ENCODE results near the gene ACAN. TPM values are rescaled to one million over a fixed set of nuclear protein-coding genes. Genes with fewer than 3 reads are reported as not detected.

The ACAN gene
- polyA plus RNA-seq, 4 donors = 0.09 to 0.27 TPM; not detected in 2

DNA sequence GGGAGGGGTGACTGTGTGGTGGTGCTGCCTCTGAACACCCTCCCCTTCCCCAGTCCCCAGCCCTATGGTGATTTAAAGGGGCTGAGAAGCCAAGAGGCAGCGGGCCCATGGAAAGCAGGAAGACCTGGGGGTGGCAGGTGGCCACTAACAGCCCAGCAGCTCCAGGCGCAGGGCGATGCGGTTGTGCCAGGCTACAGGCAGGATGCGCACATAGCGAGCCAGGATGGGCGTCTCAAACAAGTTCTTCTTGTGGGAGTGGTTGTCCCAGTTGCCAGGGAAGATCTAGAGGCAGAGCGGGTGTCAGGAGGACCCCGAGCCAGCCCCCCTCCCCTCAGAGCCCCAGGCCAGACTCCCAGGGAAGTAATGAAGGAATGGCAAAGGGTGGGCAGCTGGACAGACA, 96.0 kb downstream of the ACAN start:
- Histone ChIP-seq H3K36me3 (ENCODE audit: control insufficient read depth in 3 of 3, insufficient read depth in 2 of 3, low read depth in 1 of 3, low read length in 3 of 3) (peaks cover 0 to 19% (median 0%) of the 10 kb centered on the region in 3 donors), H3K27ac (ENCODE audit: low read depth in 1 of 3, low read length in 2 of 3) (no peak overlapping the region), H3K27me3 (ENCODE audit: control insufficient read depth in 3 of 3, insufficient read depth in 3 of 3, low read length in 3 of 3) (peaks cover 0 to 15% (median 0%) of the 10 kb centered on the region in 3 donors), H3K4me1 (ENCODE audit: control insufficient read depth in 3 of 3, insufficient read depth in 2 of 3, low read depth in 1 of 3, low read length in 2 of 3) (no peaks in the 10 kb centered on the region), H3K4me3 (ENCODE audit: low read depth in 1 of 3, low read length in 3 of 3) (no peak overlapping the region), H3K9me3 (ENCODE audit: control insufficient read depth in 2 of 2, insufficient read depth in 1 of 2, low read depth in 1 of 2, low read length in 1 of 2) (no peaks in the 10 kb centered on the region)
- no peak for DNase-seq
- no peak for FAIRE-seq
- 77 to 87% (median 81%) methylated on average over 9 of the region's 9 CpGs for WGBS, 3 donors

DNA sequence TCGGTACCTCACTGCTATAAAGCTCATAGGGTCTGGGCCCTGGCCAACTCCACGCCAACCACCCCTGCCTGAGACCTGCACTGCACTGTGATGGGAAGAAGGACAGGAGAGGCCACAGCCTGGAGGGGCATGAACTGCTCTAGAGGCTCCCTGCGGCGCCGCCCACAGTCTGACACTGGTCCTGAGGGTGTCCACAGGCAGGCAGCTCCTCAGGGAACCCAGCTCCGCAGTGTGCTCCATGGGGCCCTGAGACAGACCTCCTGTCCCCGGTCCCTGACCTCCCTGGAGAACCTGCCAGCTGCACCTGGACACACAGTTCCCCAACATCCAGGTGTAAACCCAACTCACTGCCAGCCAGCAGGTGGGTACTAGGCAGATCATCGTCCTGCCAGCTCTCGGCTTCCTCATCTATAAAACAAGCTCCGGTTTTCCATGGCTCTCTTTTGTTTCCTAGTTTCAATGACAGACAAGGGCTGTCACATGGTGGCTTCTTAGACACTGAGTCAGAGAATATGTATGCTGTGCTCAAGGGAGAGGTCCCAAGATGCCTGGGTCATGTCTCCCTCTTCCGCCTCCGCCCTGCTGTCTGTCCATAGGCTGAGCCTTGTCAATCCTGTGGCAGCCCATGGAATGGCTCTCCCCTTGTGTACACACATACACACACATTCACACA, 97.2 kb downstream of the ACAN start:
- Histone ChIP-seq H3K4me1 (ENCODE audit: control insufficient read depth in 3 of 3, insufficient read depth in 2 of 3, low read depth in 1 of 3, low read length in 2 of 3) (peaks cover 0 to 6% (median 0%) of the 10 kb centered on the region in 3 donors), H3K27ac (ENCODE audit: low read depth in 1 of 3, low read length in 2 of 3) (no peak overlapping the region), H3K36me3 (ENCODE audit: control insufficient read depth in 3 of 3, insufficient read depth in 2 of 3, low read depth in 1 of 3, low read length in 3 of 3) (peaks cover 0 to 22% (median 0%) of the 10 kb centered on the region in 3 donors), H3K27me3 (ENCODE audit: control insufficient read depth in 3 of 3, insufficient read depth in 3 of 3, low read length in 3 of 3) (peaks cover 0 to 4% (median 0%) of the 10 kb centered on the region in 3 donors), H3K4me3 (ENCODE audit: low read depth in 1 of 3, low read length in 3 of 3) (no peak overlapping the region), H3K9me3 (ENCODE audit: control insufficient read depth in 2 of 2, insufficient read depth in 1 of 2, low read depth in 1 of 2, low read length in 1 of 2) (no peaks in the 10 kb centered on the region)
- no peak for DNase-seq
- no peak for FAIRE-seq
- 73 to 91% (median 86%) methylated on average over 12 of the region's 12 CpGs for WGBS, 3 donors

DNA sequence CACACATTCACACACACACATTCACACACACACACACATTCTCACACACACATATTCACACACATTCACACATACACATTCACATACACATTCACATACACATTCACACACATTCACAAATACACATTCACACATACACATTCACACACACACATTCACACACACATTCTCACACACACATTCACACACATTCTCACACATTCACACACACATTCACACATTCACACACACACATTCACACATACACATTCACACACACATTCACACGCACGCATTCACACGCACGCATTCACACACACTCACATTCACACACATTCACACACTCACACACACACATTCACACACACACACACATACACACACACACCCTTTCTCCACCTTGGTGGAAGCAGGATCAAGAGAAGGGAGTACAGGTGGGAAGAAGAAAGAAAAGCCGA, 97.8 kb downstream of the ACAN start:
- Histone ChIP-seq H3K9me3 (ENCODE audit: control insufficient read depth in 2 of 2, insufficient read depth in 1 of 2, low read depth in 1 of 2, low read length in 1 of 2) (no peaks in the 10 kb centered on the region), H3K4me3 (ENCODE audit: low read depth in 1 of 3, low read length in 3 of 3) (no peak overlapping the region), H3K27ac (ENCODE audit: low read depth in 1 of 3, low read length in 2 of 3) (no peak overlapping the region), H3K36me3 (ENCODE audit: control insufficient read depth in 3 of 3, insufficient read depth in 2 of 3, low read depth in 1 of 3, low read length in 3 of 3) (peaks cover 0 to 27% (median 0%) of the 10 kb centered on the region in 3 donors), H3K4me1 (ENCODE audit: control insufficient read depth in 3 of 3, insufficient read depth in 2 of 3, low read depth in 1 of 3, low read length in 2 of 3) (peaks cover 0 to 6% (median 0%) of the 10 kb centered on the region in 3 donors), H3K27me3 (ENCODE audit: control insufficient read depth in 3 of 3, insufficient read depth in 3 of 3, low read length in 3 of 3) (no peaks in the 10 kb centered on the region)
- DNase-seq (no peak), FAIRE-seq (no peak)
- 77 to 90% (median 89%) methylated on average over 5 of the region's 5 CpGs for WGBS, 3 donors

DNA sequence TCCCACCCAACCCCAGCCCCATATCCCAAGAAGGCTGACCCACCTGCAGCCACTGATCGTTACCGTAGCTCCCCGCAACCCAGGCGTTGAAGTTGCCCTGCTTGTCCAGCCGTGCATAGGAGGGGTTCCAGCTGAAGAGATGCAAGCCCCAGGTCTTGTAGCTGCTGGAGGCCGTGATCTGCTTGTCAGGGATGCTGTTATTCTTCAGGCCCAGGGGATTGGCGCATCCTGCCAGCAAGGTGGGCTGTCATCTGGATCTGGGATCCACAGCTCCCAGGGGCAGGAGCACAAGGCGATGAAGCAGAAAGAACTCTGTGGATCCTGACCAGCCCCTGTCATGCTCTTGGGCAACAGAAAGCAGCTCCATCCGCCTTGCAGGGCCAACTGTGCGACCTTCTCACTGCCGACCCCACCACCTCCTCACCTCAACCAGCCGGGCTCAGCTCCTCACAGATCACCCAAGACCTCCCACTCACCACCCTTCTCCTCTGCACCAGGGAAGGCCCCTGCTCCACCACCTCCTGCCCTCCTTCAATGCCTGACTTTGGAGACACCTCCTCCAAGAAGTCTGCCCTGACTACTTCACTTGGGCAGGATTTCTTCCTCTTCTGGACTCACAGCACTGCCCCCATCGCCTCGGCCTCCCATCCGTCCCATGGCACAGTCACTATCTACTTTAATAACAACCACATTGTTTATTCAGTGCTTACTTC, 98.4 kb downstream of the ACAN start:
- H3K27me3 ChIP-seq (ENCODE audit: control insufficient read depth in 3 of 3, insufficient read depth in 3 of 3, low read length in 3 of 3) = no peaks in the 10 kb centered on the region
- no peak for FAIRE-seq
- peaks cover 0 to 6% (median 0%) of the 10 kb centered on the region in 3 donors for H3K4me1 ChIP-seq (ENCODE audit: control insufficient read depth in 3 of 3, insufficient read depth in 2 of 3, low read depth in 1 of 3, low read length in 2 of 3)
- peaks cover 0 to 31% (median 0%) of the 10 kb centered on the region in 3 donors for H3K36me3 ChIP-seq (ENCODE audit: control insufficient read depth in 3 of 3, insufficient read depth in 2 of 3, low read depth in 1 of 3, low read length in 3 of 3)
- no peak overlapping the region for H3K4me3 ChIP-seq (ENCODE audit: low read depth in 1 of 3, low read length in 3 of 3)
- no peak for DNase-seq
- no peaks in the 10 kb centered on the region for H3K9me3 ChIP-seq (ENCODE audit: control insufficient read depth in 2 of 2, insufficient read depth in 1 of 2, low read depth in 1 of 2, low read length in 1 of 2)
- no peak overlapping the region for H3K27ac ChIP-seq (ENCODE audit: low read depth in 1 of 3, low read length in 2 of 3)
- 89 to 91% (median 91%) methylated on average over 15 of the region's 15 CpGs for WGBS, 3 donors

DNA sequence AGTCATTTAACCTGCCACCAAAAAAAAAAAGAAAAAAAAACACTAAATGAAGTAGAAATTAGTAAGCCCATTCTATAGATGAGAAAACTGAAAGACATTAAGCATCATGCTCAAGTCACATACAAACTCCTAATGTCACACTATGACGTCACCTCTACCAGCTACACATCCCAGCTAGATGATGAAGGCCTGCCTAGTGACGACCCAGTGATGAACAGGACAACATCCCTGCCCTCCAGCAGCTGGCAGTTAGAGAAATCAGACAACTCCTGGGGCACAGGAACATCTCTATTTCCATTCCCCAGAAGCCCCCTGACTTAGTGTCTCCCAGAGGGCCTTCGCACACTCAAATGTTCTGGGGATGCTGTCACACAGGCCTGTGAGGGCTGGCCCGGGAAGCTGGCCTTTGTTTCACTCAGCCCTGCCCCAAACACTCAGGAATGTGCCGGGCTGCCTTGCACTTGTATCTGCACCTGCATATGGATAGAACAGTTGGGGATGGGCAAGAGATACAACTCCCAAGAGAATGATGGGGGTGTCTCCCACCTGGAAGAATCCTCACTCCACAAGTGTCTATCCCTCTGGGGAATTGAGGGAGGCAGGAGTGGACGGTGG, 99.1 kb downstream of the ACAN start:
- H3K36me3 ChIP-seq (ENCODE audit: control insufficient read depth in 3 of 3, insufficient read depth in 2 of 3, low read depth in 1 of 3, low read length in 3 of 3) = peaks cover 0 to 37% (median 0%) of the 10 kb centered on the region in 3 donors
- FAIRE-seq (no peak), DNase-seq (no peak)
- H3K27ac ChIP-seq (ENCODE audit: low read depth in 1 of 3, low read length in 2 of 3) = no peak overlapping the region
- peaks cover 0 to 6% (median 0%) of the 10 kb centered on the region in 3 donors for H3K4me1 ChIP-seq (ENCODE audit: control insufficient read depth in 3 of 3, insufficient read depth in 2 of 3, low read depth in 1 of 3, low read length in 2 of 3)
- H3K4me3 ChIP-seq (ENCODE audit: low read depth in 1 of 3, low read length in 3 of 3) = no peak overlapping the region
- H3K9me3 ChIP-seq (ENCODE audit: control insufficient read depth in 2 of 2, insufficient read depth in 1 of 2, low read depth in 1 of 2, low read length in 1 of 2) = no peaks in the 10 kb centered on the region
- no peaks in the 10 kb centered on the region for H3K27me3 ChIP-seq (ENCODE audit: control insufficient read depth in 3 of 3, insufficient read depth in 3 of 3, low read length in 3 of 3)
- WGBS, 3 donors = 75 to 91% (median 77%) methylated on average over 6 of the region's 6 CpGs

DNA sequence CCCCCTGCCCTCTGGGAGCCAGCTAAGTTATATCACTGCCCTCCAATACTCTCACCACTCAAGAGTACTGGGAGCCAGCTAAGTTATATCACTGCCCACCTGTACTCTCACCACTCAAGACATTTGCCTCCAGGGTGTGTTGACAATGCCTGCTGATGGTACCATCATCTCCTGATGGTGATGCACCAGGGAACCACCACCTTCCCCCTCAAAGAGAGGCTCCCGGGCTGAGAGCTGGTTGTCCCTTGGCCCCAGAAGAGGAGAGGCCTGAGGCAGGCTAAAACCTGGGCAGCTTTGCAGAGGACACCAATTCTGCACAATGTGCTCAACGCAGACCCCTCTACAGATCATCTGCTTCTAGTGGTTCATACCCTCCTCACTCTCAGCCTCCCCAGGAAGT, 99.6 kb downstream of the ACAN start:
- Histone ChIP-seq H3K27ac (ENCODE audit: low read depth in 1 of 3, low read length in 2 of 3) (no peak overlapping the region), H3K36me3 (ENCODE audit: control insufficient read depth in 3 of 3, insufficient read depth in 2 of 3, low read depth in 1 of 3, low read length in 3 of 3) (peaks cover 0 to 39% (median 0%) of the 10 kb centered on the region in 3 donors), H3K4me3 (ENCODE audit: low read depth in 1 of 3, low read length in 3 of 3) (no peak overlapping the region), H3K9me3 (ENCODE audit: control insufficient read depth in 2 of 2, insufficient read depth in 1 of 2, low read depth in 1 of 2, low read length in 1 of 2) (no peaks in the 10 kb centered on the region), H3K4me1 (ENCODE audit: control insufficient read depth in 3 of 3, insufficient read depth in 2 of 3, low read depth in 1 of 3, low read length in 2 of 3) (peaks cover 0 to 6% (median 0%) of the 10 kb centered on the region in 3 donors), H3K27me3 (ENCODE audit: control insufficient read depth in 3 of 3, insufficient read depth in 3 of 3, low read length in 3 of 3) (no peaks in the 10 kb centered on the region)
- no peak for FAIRE-seq
- DNase-seq = no peak
- 72 to 89% (median 80%) methylated on average over 2 of the region's 2 CpGs for WGBS, 3 donors

DNA sequence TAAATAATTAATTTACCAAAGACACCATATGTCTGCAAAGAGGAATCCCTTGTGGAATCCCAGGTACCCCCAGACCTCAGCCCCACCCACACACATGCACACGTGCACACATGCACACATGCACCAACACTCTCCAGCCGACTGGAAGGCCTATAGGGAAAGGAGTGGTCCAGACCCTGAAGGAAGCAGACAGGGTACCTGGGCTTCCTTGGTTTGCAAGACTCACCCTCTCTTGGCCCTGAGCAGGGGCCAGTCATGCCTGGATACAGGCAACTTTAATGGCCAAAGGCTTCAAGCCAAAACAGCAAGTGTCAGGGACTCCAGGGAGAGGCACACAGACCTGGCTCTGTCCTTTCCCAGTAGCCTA, 101.0 kb downstream of the ACAN start:
- 20 to 61% (median 57%) methylated on average over 2 of the region's 2 CpGs for WGBS, 3 donors
- Histone ChIP-seq H3K9me3 (ENCODE audit: control insufficient read depth in 2 of 2, insufficient read depth in 1 of 2, low read depth in 1 of 2, low read length in 1 of 2) (no peaks in the 10 kb centered on the region), H3K27me3 (ENCODE audit: control insufficient read depth in 3 of 3, insufficient read depth in 3 of 3, low read length in 3 of 3) (no peaks in the 10 kb centered on the region), H3K4me3 (ENCODE audit: low read depth in 1 of 3, low read length in 3 of 3) (no peak overlapping the region), H3K36me3 (ENCODE audit: control insufficient read depth in 3 of 3, insufficient read depth in 2 of 3, low read depth in 1 of 3, low read length in 3 of 3) (peaks cover 0 to 47% (median 0%) of the 10 kb centered on the region in 3 donors), H3K27ac (ENCODE audit: low read depth in 1 of 3, low read length in 2 of 3) (no peak overlapping the region), H3K4me1 (ENCODE audit: control insufficient read depth in 3 of 3, insufficient read depth in 2 of 3, low read depth in 1 of 3, low read length in 2 of 3) (peaks cover 0 to 6% (median 0%) of the 10 kb centered on the region in 3 donors)
- DNase-seq (no peak), FAIRE-seq (no peak)

DNA sequence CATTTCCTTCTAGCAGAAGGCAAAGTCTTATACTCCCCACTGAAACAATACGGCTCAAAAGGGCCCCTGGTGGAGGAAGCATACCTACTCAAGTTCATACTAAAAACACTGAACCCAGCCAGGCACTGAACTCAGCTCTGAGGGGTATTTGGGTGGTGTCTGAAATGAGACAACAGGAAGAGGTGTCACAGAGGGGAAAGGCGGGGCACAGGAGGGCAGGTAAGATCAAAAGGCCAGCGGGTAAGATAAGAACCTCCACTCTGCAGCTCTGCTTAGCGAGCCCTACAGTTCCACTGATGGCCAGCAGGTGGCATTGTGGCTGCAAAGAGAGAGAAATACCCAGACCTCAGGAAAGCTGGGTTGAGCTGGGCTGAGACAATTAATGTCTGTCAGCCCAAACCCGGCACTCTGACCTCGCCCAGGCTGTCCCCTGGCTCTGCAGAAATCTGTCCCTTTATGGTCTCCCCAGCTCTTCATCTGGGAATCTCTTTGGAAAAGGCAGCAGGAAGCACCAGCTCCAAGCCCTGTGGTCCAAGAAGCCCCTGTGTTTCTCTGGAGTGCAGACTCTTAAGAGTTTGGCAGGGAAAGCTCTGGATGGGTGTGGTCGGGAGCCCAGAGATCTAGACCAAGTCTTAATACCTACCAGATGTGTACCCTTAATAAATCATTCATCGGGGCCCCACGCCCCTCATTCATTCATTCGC, 101.5 kb downstream of the ACAN start:
- no peaks in the 10 kb centered on the region for H3K9me3 ChIP-seq (ENCODE audit: control insufficient read depth in 2 of 2, insufficient read depth in 1 of 2, low read depth in 1 of 2, low read length in 1 of 2)
- no peak for FAIRE-seq
- H3K4me3 ChIP-seq (ENCODE audit: low read depth in 1 of 3, low read length in 3 of 3) = no peak overlapping the region
- no peak overlapping the region for H3K27ac ChIP-seq (ENCODE audit: low read depth in 1 of 3, low read length in 2 of 3)
- WGBS, 3 donors = 12 to 20% (median 15%) methylated on average over 10 of the region's 10 CpGs
- H3K27me3 ChIP-seq (ENCODE audit: control insufficient read depth in 3 of 3, insufficient read depth in 3 of 3, low read length in 3 of 3) = no peaks in the 10 kb centered on the region
- peak; percentile 84 to 92 for DNase-seq
- peaks cover 0 to 6% (median 0%) of the 10 kb centered on the region in 3 donors for H3K4me1 ChIP-seq (ENCODE audit: control insufficient read depth in 3 of 3, insufficient read depth in 2 of 3, low read depth in 1 of 3, low read length in 2 of 3)
- peaks cover 0 to 53% (median 0%) of the 10 kb centered on the region in 3 donors for H3K36me3 ChIP-seq (ENCODE audit: control insufficient read depth in 3 of 3, insufficient read depth in 2 of 3, low read depth in 1 of 3, low read length in 3 of 3)

Data from small intestine (tissue), 7 donors.